Mucosa of stomach (tissue), 1 donor: ENCODE results near the gene RPL36AL.
"Not testable (repeated sequence)": the region's sequence is repeated elsewhere in the genome, so short reads cannot be mapped to it uniquely, and the experiment has no call there.

Experiments
- H3K27me3 ChIP-seq: one replicate; pipeline ENCODE4 v1.7.0; 2013; ENCODE audit warnings: mild to moderate bottlenecking, low read length; ENCODE audit not compliant: control insufficient read depth, insufficient read depth
- H3K36me3 ChIP-seq: one replicate; pipeline ENCODE4 v1.7.0; 2013; ENCODE audit warnings: low read length; ENCODE audit not compliant: control insufficient read depth, insufficient read depth
- H3K4me1 ChIP-seq: one replicate; pipeline ENCODE4 v1.7.0; 2013; ENCODE audit warnings: mild to moderate bottlenecking, low read length; ENCODE audit not compliant: control insufficient read depth, insufficient read depth
- H3K4me3 ChIP-seq: one replicate; pipeline ENCODE4 v1.7.0; 2013; ENCODE audit warnings: low read length
- H3K9ac ChIP-seq: one replicate; pipeline ENCODE4 v1.7.0; 2013; ENCODE audit warnings: mild to moderate bottlenecking, low read length, moderate library complexity
- H3K9me3 ChIP-seq: one replicate; pipeline ENCODE4 v1.7.0; 2013; ENCODE audit warnings: mild to moderate bottlenecking, low read length, moderate library complexity; ENCODE audit not compliant: control insufficient read depth
- donor health status: Pancreatic carcinoma.

Gene RPL36AL

GRCh38 chr14:49584981-49585640 lies 35.3 kb downstream of the RPL36AL start:
- not testable (repeated sequence) for H3K36me3 ChIP-seq, H3K27me3 ChIP-seq, H3K9me3 ChIP-seq
- H3K4me1 ChIP-seq: peaks cover 15% of the 10 kb centered on the region
- peak overlapping the region; percentile 96 for H3K4me3 ChIP-seq
- H3K9ac ChIP-seq: peak overlapping the region; percentile 97

GRCh38 chr14:49584058-49584457 lies 36.4 kb downstream of the RPL36AL start:
- H3K4me1 ChIP-seq: peaks cover 15% of the 10 kb centered on the region
- no peaks in the 10 kb centered on the region for H3K27me3 ChIP-seq
- H3K36me3 ChIP-seq: peaks cover 8% of the 10 kb centered on the region
- H3K9me3 ChIP-seq: no peaks in the 10 kb centered on the region
- no peak overlapping the region for H3K4me3 ChIP-seq
- no peak overlapping the region for H3K9ac ChIP-seq

GRCh38 chr14:49583629-49584028 lies 36.8 kb downstream of the RPL36AL start:
- Histone ChIP-seq H3K36me3 (peaks cover 8% of the 10 kb centered on the region), H3K9ac (no peak overlapping the region), H3K4me3 (no peak overlapping the region), H3K9me3 (no peaks in the 10 kb centered on the region), H3K4me1 (peaks cover 15% of the 10 kb centered on the region), H3K27me3 (no peaks in the 10 kb centered on the region)

- Histone ChIP-seq H3K4me1 (peaks cover 15% of the 10 kb centered on the region), H3K9ac (no peak overlapping the region), H3K9me3 (no peaks in the 10 kb centered on the region), H3K27me3 (no peaks in the 10 kb centered on the region), H3K36me3 (peaks cover 8% of the 10 kb centered on the region), H3K4me3 (no peak overlapping the region)
Observed at GRCh38 chr14:49582113-49582977, 38.1 kb downstream of the RPL36AL start.

- H3K4me1 ChIP-seq: peaks cover 15% of the 10 kb centered on the region
Observed at GRCh38 chr14:49581209-49582112, 39.0 kb downstream of the RPL36AL start.

GRCh38 chr14:49579841-49580240 lies 40.6 kb downstream of the RPL36AL start:
- Histone ChIP-seq H3K27me3 (no peaks in the 10 kb centered on the region), H3K4me1 (peaks cover 15% of the 10 kb centered on the region), H3K9me3 (no peaks in the 10 kb centered on the region), H3K4me3 (no peak overlapping the region), H3K9ac (no peak overlapping the region), H3K36me3 (peaks cover 8% of the 10 kb centered on the region)

More at GRCh38 chr14:49581209-49582112, 39.0 kb downstream of the RPL36AL start:
- Histone ChIP-seq H3K9me3 (no peaks in the 10 kb centered on the region), H3K9ac (no peak overlapping the region), H3K4me3 (no peak overlapping the region), H3K36me3 (peaks cover 8% of the 10 kb centered on the region), H3K27me3 (no peaks in the 10 kb centered on the region)

GRCh38 chr14:49578141-49578540 lies 42.3 kb downstream of the RPL36AL start:
- Histone ChIP-seq H3K4me3 (no peak overlapping the region), H3K27me3 (no peaks in the 10 kb centered on the region), H3K9ac (no peak overlapping the region), H3K36me3 (peaks cover 3% of the 10 kb centered on the region), H3K9me3 (no peaks in the 10 kb centered on the region), H3K4me1 (peaks cover 5% of the 10 kb centered on the region)

- Histone ChIP-seq H3K36me3 (no peaks in the 10 kb centered on the region), H3K27me3 (no peaks in the 10 kb centered on the region), H3K9ac (no peak overlapping the region), H3K4me3 (no peak overlapping the region), H3K9me3 (no peaks in the 10 kb centered on the region), H3K4me1 (no peaks in the 10 kb centered on the region)
Observed at GRCh38 chr14:49574038-49574437, 46.4 kb downstream of the RPL36AL start.

GRCh38 chr14:49569281-49569680 lies 51.1 kb downstream of the RPL36AL start:
- no peaks in the 10 kb centered on the region for H3K36me3 ChIP-seq
- no peak overlapping the region for H3K4me3 ChIP-seq
- H3K9ac ChIP-seq: no peak overlapping the region
- no peaks in the 10 kb centered on the region for H3K27me3 ChIP-seq
- H3K9me3 ChIP-seq: no peaks in the 10 kb centered on the region
- H3K4me1 ChIP-seq: no peaks in the 10 kb centered on the region
